ENCODE measurements around the gene HOOK2. TPM values are rescaled to one million over a fixed set of nuclear protein-coding genes. Genes with fewer than 3 reads are reported as not detected.
"Not testable (repeated sequence)": the region's sequence is repeated elsewhere in the genome, so short reads cannot be mapped to it uniquely, and the experiment has no call there.

HOOK2 gene
- total RNA-seq, 1 experiment from 2014 or later, result 4.9 TPM

- DNase-seq (ENCODE audit: low read depth, low spot score); in situ Hi-C loops (cut with HindIII; ENCODE audit: low pct_unique_long_range_greater_than_20kb, low sequenced_read_pairs): not testable (repeated sequence)
Observed at GRCh38 chr19:12713304-12713703, 62.0 kb downstream of the HOOK2 start.

Small RNA genes within 50 kb of the gene (small RNA-seq; reads per million reads assigned to genes)
- gene MIR5684, result 0 reads per million in 2 experiments

Other genes starting within 250 kb of the HOOK2 start
- gene ZNF564, start 224.1 kb downstream of the HOOK2 start, total RNA-seq (2014; rRNA removed; shearing (Covaris generic)), result 3.5 and 4.9 TPM in 2 replicates
- 5.2 and 5.5 TPM in 2 replicates for gene ZNF490, start 164.7 kb downstream of the HOOK2 start, total RNA-seq (2014; rRNA removed; shearing (Covaris generic))
- 11.4 and 12.4 TPM in 2 replicates for gene ZNF791, start 164.6 kb downstream of the HOOK2 start, total RNA-seq (2014; rRNA removed; shearing (Covaris generic))
- gene MAN2B1, start 108.8 kb downstream of the HOOK2 start, total RNA-seq (2014; rRNA removed; shearing (Covaris generic)), result 32.0 and 33.5 TPM in 2 replicates
- gene WDR83, start 108.7 kb downstream of the HOOK2 start, total RNA-seq (2014; rRNA removed; shearing (Covaris generic)), result 2.9 and 8.0 TPM in 2 replicates
- 52.7 and 57.8 TPM in 2 replicates for gene DHPS, start 93.7 kb downstream of the HOOK2 start, total RNA-seq (2014; rRNA removed; shearing (Covaris generic))
- gene GNG14, start 87.6 kb downstream of the HOOK2 start, total RNA-seq (2014; rRNA removed; shearing (Covaris generic)), result not detected in 2 replicates
- 6.1 and 8.6 TPM in 2 replicates for gene FBXW9, start 78.9 kb downstream of the HOOK2 start, total RNA-seq (2014; rRNA removed; shearing (Covaris generic))
- 13.9 and 18.2 TPM in 2 replicates for gene TNPO2, start 51.6 kb downstream of the HOOK2 start, total RNA-seq (2014; rRNA removed; shearing (Covaris generic))
- gene TRIR, start 40.9 kb downstream of the HOOK2 start, total RNA-seq (2014; rRNA removed; shearing (Covaris generic)), result 180 and 188 TPM in 2 replicates
- 100 and 120 TPM in 2 replicates for gene GET3, start 38.1 kb downstream of the HOOK2 start, total RNA-seq (2014; rRNA removed; shearing (Covaris generic))
- not detected in 2 replicates for gene BEST2, start 23.8 kb downstream of the HOOK2 start, total RNA-seq (2014; rRNA removed; shearing (Covaris generic))
- gene JUNB, start 15.9 kb upstream of the HOOK2 start, total RNA-seq (2014; rRNA removed; shearing (Covaris generic)), result 30.1 and 30.7 TPM in 2 replicates
- gene PRDX2, start 26.2 kb upstream of the HOOK2 start, total RNA-seq (2014; rRNA removed; shearing (Covaris generic)), result not detected in 2 replicates
- 4.7 TPM in 1 of 2 replicates, not detected in the other for gene THSD8, start 26.5 kb upstream of the HOOK2 start, total RNA-seq (2014; rRNA removed; shearing (Covaris generic))
- 27.6 and 29.2 TPM in 2 replicates for gene RNASEH2A, start 31.0 kb upstream of the HOOK2 start, total RNA-seq (2014; rRNA removed; shearing (Covaris generic))
- 0.21 and 1.6 TPM in 2 replicates for gene RTBDN, start 59.0 kb upstream of the HOOK2 start, total RNA-seq (2014; rRNA removed; shearing (Covaris generic))
- 1.9 and 2.3 TPM in 2 replicates for gene MAST1, start 63.0 kb upstream of the HOOK2 start, total RNA-seq (2014; rRNA removed; shearing (Covaris generic))
- 74.1 and 75.9 TPM in 2 replicates for gene DNASE2, start 105.9 kb upstream of the HOOK2 start, total RNA-seq (2014; rRNA removed; shearing (Covaris generic))
- 0.24 TPM in 1 of 2 replicates, not detected in the other for gene KLF1, start 111.6 kb upstream of the HOOK2 start, total RNA-seq (2014; rRNA removed; shearing (Covaris generic))
- gene GCDH, start 115.6 kb upstream of the HOOK2 start, total RNA-seq (2014; rRNA removed; shearing (Covaris generic)), result 14.2 and 20.5 TPM in 2 replicates
- 0.50 and 0.64 TPM in 2 replicates for gene SYCE2, start 143.7 kb upstream of the HOOK2 start, total RNA-seq (2014; rRNA removed; shearing (Covaris generic))
- gene FARSA, start 158.2 kb upstream of the HOOK2 start, total RNA-seq (2014; rRNA removed; shearing (Covaris generic)), result 42.1 and 44.7 TPM in 2 replicates
- gene CALR, start 163.1 kb upstream of the HOOK2 start, total RNA-seq (2014; rRNA removed; shearing (Covaris generic)), result 1,274 and 1,279 TPM in 2 replicates
- 126 and 134 TPM in 2 replicates for gene RAD23A, start 170.3 kb upstream of the HOOK2 start, total RNA-seq (2014; rRNA removed; shearing (Covaris generic))
- 39.6 and 45.7 TPM in 2 replicates for gene GADD45GIP1, start 181.7 kb upstream of the HOOK2 start, total RNA-seq (2014; rRNA removed; shearing (Covaris generic))
- not detected in 2 replicates for gene DAND5, start 194.0 kb upstream of the HOOK2 start, total RNA-seq (2014; rRNA removed; shearing (Covaris generic))
- 4.2 and 4.9 TPM in 2 replicates for gene NFIX, start 219.9 kb upstream of the HOOK2 start, total RNA-seq (2014; rRNA removed; shearing (Covaris generic))